ENCODE data around the gene ALK.

Gene ALK

GRCh38 chr2:29900971-29901633, 20.3 kb downstream of the ALK start:
- no peak for DNase-seq

- DNase-seq: no peak
Observed at GRCh38 chr2:29898999-29899398, 22.4 kb downstream of the ALK start.

DNA sequence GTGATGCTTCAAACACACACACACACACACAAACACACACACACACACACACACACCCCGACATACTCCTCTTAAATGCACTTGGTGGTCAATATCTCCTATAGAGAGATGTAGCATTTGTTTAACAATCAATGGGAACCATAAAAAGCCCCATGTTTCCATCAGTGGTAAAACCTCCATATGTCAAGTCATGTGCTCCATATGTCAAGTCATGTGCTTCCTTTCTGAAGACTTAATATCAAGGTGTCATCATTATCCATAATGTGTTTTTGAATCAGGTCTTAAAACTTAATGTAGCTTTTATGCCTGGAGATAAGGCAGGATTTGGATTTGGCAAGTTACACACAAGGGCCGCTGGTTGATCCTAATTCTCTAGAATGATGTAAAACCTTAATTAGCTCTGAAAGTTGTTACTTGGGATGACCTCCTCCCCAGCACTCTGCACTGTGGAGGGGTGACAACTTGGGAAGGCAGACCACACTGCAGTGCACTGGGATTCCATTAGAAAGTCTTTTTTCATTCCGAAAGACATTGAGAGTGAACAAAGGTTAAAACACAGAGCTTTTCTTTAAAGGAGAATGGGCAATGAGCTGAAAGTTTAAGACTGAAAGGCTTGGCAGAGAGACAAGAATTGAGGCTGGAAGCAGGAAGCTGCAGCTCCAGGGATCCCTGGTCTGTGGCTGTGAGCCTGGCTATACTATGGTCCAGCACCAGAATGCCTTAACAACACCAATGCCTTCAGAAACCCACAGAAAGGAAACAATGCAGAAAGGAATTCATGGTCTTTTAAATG, 26.4 kb downstream of the ALK start:
- no peak for DNase-seq

GRCh38 chr2:29892585-29893259, 28.7 kb downstream of the ALK start:
- no peak for DNase-seq

DNA sequence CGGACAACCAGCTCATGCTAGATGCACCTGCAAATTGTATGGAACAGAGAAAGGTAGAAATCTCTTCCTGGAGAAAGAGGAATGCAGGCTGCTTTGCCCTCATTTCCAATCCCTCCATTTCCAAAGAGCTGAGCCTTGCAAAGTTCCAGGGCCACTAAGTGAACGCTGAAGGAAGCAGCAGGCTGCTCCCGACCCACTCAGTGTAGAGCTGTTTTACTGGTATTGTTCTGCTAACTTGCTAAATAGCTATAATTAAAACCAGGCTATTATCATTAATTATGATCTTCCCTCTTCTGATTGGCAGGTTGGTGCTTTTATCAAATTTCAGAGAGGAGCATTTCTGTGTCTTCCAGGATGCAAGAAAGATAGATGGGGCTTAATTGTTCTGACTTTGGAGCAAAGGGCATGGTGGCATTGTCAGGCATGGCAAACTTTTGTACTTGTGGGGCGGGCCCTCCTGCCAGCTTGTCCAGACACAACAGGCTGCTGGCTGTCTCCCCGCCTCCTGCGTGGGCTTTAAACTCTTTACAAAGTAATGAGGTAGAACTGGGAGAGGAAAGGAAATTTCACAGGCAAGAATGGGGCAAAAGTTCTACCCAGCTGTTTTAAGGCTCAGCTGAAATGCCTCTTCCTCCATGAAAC, 40.2 kb downstream of the ALK start:
- DNase-seq: no peak

- DNase-seq: no peak
Observed at GRCh38 chr2:29880084-29880483, 41.3 kb downstream of the ALK start.

DNA sequence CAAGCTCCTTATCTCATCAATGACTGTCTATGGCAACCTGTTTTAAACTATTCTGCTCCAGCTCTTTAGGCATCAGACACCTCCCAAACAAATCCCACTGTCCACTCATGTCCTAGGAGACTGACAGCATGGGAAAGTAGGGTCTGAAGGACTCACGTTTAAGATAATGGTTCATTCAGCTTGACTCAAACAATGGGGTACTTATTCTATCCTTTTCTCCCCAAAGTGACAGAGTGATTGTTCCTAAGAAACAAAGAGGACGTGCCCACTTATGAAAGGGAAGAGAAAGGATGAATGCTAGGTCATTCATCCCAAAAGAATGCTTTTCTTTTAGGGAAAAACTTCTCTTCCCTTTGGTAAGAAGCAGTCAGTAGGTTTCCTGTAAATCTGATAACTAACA, 41.9 kb downstream of the ALK start:
- DNase-seq: no peak

DNA sequence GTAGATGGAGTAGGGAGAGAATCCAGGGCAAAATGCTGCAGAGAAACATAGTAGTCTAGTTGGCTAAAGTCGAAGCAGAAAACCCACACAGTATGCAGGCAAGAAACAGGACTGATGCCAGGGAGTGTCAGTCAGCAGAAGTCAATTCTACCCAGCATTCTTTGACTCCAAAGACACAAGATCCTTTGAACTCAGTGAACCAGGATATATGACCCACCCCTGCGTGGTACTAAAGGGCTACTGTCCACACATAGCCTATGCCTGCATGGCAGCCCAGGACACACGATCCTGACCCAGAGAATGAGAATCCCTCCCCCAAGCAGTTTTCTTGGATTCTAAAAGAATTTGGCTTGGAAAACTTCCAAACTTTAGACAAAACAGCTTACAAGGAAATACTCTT, 42.5 kb downstream of the ALK start:
- DNase-seq: no peak

DNA sequence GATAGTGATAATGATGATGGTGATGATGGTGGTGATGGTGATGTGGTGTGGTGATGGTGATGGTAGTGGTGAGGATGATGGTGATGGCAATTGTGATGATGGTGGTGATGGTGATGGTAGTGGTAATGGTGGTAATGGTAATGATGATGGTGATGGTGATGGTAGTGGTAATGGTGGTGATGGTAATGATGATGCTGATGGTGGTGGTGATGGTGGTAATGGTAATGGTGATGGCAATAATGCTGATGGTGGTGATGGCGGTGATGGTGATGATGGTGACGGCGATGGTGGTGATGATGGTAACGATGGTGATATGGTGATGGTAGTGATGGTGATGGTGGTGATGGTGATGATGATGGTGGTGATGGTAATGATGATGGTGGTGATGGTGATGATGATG, 45.0 kb downstream of the ALK start:
- DNase-seq: no peak

DNA sequence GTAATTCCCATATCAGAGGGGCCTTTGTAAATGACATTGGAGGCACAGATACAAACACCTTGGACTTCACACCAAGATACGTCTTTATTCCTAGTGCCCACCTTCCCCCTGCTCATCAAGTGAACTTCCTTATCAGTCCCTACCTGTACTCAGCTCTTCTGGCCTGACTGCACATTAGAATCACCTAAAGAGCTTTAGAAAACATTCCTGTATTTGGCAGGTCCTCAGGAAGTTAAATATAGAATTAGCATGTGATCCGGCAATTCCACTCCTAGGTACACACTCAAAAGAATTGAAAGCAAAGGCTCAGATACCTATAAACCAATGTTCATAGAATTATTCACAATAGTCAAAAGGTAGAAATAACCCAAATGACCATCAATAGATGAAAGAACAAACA, 46.6 kb downstream of the ALK start:
- no peak for DNase-seq

GRCh38 chr2:29872870-29873269, 48.5 kb downstream of the ALK start:
- DNase-seq: no peak

- no peak for DNase-seq
Observed at GRCh38 chr2:29871541-29871940, 49.8 kb downstream of the ALK start.

DNA sequence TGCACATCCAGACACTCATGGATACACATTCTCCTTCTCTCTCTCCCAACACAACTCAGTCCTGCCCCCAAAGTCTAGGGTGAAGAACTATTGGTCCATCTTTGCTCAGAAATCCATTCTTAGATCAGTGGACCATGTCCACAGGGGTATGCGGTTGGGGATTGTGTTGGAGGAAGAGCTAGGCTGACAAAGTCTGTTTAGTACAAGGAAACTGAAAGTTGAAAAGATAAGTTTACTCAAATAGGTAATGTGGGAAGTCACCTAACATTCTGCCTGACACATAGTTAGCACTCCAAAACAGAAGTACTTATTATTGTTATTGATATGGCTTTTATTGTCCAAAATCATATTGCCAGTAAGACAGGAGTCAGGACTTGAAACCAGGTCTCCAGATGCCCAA, 55.9 kb downstream of the ALK start:
- no peak for DNase-seq

GRCh38 chr2:29864988-29865387, 56.4 kb downstream of the ALK start:
- no peak for DNase-seq

- no peak for DNase-seq
Observed at GRCh38 chr2:29855924-29856639, 65.3 kb downstream of the ALK start.

- DNase-seq: no peak
Observed at GRCh38 chr2:29850794-29851193, 70.6 kb downstream of the ALK start.

DNA sequence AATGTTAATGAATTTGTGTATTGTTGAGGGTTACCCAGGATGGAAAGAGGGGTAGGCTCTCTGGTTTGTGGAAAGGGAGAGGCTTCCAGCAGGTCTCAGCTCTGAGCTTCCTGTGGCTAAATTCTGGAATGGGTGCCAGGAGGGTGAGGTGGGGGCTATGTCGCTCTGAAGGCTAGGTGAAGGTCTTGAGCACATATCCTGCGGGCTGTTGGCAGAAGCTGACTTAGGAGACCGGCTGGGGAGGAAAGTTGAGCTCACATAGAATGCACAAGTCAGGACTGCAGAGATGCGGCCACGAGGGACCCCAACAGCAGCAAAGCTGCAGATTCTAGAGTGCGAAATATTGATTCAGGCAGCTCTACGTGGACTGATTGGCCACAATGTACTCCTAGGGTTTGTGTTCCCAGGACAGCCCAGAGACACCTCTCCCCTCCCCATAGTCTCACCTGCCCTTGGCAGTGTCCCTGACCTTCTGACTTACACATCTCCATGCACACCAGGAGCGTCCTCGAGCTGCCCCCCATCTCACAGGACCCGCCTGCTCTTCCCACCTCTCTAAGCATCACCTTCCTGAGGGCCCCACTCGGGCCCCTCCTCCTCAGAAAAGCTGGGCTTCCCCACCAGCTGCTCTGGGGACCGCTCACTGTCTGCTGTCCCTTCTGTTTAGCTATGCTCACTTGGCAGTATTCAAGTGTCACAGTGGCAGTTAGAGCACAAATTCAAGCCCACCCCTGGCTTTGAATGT, 72.6 kb downstream of the ALK start:
- DNase-seq: no peak

GRCh38 chr2:29847886-29848285, 73.5 kb downstream of the ALK start:
- DNase-seq: no peak

- DNase-seq: no peak
Observed at GRCh38 chr2:29844713-29845326, 76.6 kb downstream of the ALK start.

GRCh38 chr2:29841386-29842004, 79.9 kb downstream of the ALK start:
- DNase-seq: no peak

GRCh38 chr2:29839306-29839705, 82.1 kb downstream of the ALK start:
- no peak for DNase-seq
